IPS-NIHi11 (cell line): ENCODE results near the gene CREB3L1.
"Not testable (repeated sequence)": the region's sequence is repeated elsewhere in the genome, so short reads cannot be mapped to it uniquely, and the experiment has no call there.

Source experiments
- DNase-seq: peaks from one replicate; pipeline ENCODE4 v3.0.0; 2012; ENCODE audit warnings: mixed read lengths, low spot score

Gene CREB3L1

DNA sequence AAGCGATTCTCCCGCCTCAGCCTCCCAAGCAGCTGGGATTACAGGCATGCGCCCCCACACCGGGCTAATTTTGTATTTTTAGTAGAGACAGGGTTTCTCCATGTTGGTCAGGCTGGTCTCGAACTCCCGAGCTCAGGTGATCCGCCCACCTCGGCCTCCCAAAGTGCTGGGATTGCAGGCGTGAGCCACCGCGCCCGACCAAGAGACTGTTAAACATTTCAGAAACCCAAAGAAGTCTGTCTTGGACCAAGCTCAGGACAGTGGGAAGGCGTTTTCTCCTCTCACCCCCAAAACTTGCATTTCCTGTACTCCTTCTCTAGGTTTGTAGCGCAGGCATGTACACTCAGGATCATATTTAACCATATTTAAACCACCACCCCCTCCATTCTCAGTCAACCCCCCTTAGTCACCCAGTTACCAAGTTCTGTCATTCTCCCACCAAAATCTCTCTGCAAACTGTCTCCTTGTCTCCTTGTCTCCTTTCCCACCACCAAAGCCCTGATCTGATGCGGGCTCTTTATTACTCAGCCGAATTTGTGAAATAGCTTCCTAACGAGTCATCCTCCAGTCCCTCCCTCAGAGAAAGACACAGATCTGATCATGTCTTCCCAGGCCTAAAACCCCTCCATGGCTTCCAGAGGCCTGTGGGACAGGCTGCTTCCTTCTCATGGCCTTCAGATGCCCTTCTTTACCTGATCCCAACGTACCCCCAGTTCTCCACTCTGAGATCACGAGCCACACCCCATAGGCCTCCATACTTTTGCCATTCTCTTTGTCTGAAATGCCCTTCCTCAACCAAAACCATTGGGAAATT, 29.0 kb upstream of the CREB3L1 start:
- no peak for DNase-seq

DNA sequence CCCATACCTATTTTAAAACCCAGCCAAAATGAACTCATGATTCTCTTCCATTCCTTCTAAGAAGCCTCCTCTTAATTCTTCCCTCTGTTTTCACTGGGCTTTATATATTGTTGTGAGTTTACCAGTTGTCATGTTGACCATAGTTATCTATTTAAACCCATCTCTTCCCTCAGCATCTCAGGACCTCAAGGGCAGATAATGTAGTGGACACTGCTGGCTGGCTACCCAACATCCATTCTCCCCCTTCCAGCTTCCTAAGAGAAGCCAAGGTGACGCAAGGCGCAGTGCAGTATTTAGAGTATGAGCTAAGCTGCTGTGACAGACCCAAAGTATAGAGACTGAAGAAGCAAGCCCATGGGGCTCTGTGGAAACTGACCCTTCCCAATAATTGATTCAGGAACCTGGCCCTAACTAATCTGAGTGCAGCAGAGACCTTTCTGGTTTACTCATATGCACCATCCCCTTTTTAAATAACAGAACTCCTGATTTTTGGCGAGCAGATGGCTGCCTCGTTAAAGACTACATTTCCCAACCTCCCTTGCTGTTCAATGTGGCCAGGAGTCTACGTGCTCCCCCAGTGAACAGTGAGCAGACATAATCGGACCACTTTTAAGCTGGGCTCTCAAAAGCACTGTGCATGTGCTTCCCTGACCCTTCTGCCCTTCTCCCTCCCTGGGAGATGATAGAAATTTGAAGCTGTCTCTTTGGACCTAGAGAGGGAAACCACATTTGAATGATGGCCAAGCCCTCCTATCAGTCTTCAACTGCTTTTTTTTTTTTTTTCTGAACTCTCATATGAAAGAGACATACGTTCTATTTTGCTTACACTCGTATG, 28.1 kb upstream of the CREB3L1 start:
- DNase-seq, result no peak

DNA sequence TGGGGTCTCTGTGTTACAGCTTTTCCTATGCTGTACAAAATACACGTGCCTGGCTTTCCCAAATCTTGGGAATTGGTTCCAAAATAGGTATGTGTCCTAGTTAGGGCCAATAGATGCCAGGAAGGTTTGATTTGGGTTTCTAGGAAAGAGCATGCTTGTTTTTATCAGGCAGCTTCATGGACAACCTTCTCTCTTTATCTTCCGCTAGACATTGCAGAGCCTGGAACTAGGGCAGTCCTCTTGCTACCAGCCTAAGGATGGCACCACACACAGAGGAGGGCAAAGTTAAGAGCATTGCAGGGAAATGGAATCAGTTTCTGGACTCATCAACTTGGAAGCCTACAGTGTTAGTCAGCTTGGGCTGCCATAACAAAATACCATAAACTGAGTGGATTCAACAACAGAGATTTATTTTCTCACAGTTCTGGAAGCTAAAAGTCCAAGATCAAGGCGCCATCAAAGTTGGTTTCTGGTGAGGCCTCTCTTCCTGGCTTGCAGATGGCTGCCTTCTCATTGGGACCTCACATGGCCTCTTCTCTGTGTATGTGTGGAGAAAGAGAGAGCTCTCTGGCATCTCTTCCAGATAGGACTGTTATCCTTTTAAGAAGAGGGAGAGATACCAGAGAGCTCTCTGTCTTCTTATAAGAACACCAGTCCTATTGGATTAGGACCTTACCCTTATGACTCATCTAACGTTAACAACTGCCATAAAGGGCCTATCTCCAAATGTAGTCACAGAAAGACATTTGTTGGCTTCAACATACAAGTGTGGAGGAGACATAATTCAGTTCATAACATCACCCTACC, 27.3 kb upstream of the CREB3L1 start:
- DNase-seq, result no peak

DNA sequence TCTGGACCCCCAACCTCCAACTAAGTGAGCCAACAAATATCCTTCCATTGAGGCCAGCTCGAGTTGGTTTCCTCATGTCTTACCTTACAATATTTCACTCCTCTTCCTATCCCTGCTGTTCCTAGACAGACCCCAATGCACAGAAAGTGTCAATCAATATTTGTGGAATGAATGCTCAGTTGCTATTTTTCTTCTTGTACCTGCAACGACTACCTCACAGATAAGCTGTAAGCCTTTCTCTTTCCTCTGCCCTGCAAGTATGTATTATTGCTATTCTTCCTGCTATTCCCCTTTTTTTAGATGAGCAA, 26.8 kb upstream of the CREB3L1 start:
- no peak for DNase-seq

DNA sequence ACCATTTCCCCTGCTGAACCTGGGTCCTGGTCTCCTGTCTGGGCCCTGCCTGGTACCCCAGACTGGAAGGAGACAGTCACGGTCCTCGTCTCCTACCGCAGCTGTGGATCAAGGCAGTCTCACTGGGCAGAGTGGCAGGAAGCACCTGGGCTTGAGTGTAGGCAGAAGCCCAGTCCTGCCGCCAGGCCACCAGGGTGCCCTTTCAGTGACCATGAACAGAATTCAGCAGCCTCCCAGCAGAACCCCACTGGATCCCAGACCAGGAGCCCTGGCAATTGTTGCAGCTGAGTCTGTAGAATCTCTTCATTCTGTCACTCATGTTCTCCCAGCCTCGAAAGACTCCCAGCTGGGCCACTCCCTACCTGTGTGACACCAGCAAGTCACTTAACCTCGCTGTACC, 25.5 kb upstream of the CREB3L1 start:
- DNase-seq, result no peak

DNA sequence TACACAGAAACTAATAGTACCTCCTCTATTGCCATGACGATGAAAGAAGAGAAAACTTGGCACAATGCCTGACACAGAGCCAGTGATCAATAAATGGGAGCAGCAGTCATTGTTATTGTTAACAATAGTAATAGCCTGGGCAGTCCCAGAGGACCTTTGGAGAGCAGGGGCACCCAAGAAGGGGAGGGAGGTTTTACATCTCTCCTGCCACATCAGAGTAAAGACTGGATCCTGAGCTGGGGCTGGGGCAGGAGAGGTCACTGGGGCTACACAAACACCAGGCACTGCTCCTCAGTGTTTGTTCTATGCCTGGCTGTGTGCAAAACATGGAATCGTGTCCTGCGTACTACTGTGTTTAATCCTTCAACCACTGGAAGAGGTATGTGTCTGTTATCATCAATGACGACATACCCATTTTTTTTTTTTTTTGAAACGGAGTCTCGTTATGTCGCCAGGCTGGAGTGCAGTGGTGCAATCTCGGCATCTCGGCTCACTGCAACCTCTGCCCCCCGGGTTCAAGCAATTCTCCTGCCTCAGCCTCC, 25.0 kb upstream of the CREB3L1 start:
- no peak for DNase-seq

DNA sequence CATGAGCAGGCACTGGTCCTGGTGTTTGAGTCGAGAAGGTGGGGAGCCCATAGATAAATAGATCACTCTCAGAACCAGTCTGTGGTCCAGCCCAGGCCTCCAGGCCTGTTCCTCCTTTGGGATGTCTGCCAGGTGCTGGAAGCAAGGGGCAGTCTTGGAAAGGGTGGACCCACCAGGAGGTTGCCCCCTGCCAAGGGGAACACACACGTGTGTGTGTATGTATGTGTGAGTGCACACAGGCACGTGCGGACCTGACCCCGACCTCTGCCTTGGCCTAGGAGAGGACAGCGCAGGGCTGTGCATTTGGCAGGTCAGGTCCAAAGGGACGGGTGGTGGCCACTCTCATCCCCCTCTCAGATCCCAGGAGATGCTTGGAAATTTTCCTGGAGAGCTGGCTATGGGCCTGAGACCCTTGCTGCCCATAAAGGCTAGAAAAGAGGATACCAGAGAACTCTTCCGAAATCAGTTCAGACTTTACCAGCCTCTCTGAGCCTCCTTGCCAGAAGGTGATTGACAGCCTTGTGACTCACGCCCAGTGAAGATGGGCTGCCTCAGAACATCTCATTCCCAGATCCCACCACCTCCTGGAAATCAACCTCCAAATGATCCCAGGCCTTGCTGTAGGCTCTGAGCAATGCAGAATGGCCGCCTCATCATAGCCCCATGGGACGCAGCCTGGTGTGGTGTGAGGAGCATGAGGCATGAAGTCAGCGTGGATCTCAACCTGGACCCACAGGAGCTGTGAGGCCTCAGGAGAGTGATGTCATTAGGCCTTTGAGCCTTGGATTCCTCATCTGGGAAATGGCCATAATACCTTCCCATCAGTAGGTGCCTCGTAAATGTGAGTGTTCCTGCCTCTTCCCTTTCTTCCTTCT, 24.0 kb upstream of the CREB3L1 start:
- DNase-seq, result no peak

DNA sequence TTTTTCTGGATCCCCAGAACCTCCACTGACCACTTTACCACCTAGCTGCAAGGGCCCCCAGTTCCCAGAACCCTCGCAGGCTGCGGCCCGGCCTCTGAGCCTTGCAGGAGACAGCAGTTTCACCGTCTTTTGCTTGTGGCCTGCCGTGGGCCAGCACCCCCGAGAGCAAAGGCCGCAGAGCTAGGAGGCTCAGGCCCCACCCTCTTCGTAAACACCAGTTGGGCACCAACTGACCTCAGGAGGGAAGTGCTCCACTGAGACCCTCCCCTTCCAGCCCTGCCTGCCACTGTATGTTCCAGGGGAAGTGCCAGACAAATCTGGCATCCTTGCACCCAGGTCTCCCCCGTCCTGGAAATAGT, 23.4 kb upstream of the CREB3L1 start:
- no peak for DNase-seq

DNA sequence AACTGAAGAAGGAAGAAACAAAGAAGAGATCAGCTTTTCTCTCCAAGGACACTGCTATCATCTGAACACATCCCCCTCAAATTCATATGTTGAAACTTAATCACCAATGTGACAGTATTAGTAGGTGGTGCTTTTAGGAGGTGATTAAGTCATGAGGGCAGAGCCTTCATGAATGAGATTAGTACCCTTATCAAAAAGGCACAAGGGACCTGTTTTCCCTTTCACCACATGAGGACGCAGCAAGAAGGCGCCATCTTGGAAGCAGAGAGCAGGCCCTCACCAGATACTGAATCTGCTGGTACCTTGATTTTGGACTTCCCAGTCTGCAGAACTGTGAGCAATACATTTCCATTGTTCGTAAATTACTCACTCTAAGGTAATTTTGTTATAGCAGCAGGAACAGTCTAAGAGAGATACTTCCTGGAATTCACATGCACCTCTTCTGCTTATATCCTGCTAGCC, 20.9 kb upstream of the CREB3L1 start:
- DNase-seq, result no peak

DNA sequence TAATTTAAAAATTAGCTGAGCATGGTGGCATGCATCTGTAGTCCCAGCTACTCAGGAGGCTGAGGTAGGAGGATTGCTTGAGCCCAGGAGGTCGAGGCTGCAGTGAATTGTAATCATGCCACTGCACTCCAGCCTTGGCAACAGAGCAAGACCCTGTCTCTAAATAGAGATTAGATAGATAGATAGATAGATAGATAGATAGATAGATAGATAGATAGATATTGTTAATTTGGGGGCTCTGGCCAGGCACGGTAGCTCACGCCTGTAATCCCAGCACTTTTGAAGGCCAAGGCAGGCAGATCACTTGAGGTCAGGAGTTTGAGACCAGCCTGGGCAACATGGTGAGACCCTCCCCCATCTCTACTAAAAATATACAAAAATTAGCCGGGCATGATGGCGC, 18.1 kb upstream of the CREB3L1 start:
- DNase-seq, result not testable (repeated sequence)

DNA sequence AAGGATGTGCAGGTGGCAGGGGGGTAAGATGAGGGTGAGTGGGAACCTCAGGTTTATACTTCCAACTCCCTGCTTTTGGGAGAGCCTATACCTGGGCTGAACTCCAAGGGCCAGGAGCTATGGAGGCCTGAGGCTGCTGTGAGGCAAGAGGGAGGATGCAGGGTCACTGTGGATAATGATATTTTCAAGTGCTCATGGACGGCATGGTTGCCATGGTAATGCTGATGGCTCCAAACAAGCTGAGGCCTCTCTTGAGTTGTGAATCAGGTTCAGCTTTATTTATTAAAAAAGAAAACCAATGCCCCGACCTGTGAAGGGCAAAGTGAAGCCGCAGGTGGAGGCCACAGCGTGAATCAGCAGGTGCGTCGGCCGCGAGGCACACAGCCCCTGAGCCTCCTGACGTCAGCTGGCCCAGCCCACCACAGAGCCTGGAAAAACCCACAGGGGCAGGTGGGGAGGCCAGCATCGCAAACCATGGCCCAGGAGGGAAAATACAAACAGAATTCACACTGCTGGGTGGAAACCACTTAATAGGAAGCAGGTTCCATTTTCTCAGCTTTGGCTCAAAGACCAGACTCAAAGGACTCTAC, 17.4 kb upstream of the CREB3L1 start:
- no peak for DNase-seq

DNA sequence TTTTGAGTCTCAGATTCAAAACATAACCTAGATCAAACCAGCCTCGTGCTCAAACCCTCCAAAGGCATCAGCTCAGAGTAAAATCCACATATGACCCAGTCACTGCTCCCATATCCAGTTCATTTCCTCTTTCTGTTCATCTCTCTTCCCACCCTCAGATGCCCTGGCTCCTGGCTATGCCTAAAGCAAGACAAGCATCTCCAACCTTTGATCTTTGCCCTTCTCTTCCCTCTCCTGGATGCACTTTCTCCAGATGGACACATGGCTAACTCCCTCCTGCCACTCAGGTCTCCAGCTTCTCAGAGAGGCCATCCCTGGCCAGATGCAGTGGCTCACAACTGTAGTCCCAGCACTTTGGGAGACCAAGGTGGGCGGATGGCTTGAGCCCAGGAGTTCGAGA, 14.3 kb upstream of the CREB3L1 start:
- no peak for DNase-seq

DNA sequence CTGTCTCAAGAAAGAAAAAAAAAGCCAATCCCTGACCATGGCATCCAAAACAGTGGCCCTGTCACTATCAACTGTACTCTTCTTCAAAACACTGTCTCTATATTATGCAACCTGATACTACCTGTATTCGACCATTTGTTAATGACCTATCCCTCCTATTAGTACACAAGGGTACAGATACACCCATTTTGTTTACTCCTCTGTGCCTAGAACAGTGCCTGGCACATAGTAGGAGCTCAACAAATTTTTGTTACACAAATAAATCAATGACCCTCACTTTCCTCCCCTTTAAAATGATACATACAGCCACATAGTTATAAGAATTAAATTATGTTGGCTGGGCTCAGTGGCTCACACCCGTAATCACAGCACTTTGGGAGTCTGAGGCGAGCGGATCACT, 13.4 kb upstream of the CREB3L1 start:
- no peak for DNase-seq

DNA sequence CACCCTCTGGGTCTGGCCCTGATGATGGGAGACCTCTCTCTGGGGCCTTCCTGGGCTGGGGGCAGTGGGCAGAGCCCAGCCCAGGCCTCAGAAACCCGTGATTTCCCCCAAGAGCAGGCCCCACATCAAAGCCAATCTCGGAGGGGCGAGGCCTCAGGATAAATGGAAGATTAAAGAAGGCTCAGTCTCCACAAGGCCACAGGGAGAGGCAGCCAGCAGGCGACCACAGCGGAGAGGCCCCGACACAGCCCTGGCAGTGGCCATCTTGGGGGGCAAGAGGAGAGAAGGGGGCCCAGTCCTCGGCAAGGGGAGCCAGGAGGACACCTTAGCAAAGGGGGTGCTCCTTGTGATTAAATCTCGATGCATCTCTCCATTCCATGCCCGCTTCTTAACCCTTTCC, 12.5 kb upstream of the CREB3L1 start:
- no peak for DNase-seq

DNA sequence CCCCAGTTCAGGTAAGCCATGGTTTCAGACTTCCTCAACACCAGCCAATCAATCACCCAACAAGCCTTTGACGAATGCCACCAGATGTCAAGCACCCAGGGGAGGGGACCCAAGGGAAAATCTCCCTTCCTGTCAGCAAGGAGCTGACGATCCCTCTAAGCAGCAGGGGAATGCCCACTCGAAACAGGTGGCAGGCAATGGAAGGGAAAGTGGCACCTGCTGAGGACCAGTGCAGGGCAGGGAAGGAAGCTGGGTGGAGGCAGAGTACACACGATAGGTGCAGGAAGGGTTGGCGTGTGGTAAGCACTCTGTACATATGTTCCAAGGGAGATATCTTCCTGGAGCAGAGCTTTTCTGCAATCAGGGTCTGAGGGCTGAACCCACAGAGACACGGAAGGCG, 11.7 kb upstream of the CREB3L1 start:
- DNase-seq, result no peak

DNA sequence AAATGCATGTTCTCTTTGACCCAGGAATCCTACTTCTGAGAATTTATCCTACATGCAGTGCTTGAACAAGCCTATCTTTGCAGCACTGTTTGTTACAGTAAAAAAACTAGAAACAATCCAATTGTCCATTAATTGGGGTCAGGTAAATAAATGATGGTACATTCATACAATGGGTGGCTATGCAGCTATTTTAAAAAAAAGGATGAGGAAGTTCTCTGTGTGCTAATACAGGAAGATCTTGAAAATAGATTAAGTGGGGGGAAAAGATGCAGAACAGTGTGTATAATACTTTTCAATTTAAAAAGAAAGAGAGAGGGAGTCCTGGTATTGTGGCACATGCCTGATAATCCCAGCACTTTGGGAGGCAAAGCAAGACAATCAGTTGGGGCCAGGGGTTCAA, 9.5 kb upstream of the CREB3L1 start:
- DNase-seq, result no peak

DNA sequence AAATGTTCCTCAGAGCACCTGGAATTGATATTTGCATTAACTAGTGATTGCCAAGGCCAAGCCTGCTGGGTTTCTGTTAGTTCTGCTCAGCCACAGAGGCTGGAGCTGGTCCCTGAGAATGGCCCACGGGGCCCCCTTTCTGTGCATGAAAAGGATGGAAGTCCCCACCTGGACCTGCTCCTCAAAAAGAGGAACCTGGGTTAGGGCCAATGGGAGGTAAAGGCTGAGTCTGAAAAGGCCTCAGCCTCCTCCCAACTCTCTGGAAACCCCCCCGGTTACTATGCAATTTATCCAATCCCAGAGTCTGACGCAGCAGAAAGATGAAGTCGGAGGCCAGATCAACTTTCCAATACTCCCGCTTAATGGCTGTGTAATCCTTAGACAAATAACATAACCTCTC, 6.8 kb upstream of the CREB3L1 start:
- no peak for DNase-seq

DNA sequence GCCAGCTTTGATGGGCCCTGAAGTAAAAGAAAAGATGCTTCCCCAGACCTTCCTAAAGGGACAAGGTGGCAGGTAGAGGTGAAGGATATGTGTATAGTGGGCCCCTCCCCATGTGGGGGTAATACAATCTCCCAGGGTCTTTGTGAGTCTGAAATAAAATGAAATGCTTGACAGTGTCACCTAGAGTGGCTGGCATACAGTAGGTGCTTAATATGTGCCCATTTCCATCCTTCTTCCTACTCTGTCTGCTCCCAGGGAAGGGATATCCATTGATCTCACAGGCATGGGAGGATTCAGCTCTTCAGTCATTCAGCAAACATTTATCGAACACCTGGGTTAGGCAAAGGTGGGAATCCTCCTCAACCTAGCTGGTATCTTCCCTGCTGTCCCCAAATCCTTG, 6.1 kb upstream of the CREB3L1 start:
- DNase-seq, result no peak

DNA sequence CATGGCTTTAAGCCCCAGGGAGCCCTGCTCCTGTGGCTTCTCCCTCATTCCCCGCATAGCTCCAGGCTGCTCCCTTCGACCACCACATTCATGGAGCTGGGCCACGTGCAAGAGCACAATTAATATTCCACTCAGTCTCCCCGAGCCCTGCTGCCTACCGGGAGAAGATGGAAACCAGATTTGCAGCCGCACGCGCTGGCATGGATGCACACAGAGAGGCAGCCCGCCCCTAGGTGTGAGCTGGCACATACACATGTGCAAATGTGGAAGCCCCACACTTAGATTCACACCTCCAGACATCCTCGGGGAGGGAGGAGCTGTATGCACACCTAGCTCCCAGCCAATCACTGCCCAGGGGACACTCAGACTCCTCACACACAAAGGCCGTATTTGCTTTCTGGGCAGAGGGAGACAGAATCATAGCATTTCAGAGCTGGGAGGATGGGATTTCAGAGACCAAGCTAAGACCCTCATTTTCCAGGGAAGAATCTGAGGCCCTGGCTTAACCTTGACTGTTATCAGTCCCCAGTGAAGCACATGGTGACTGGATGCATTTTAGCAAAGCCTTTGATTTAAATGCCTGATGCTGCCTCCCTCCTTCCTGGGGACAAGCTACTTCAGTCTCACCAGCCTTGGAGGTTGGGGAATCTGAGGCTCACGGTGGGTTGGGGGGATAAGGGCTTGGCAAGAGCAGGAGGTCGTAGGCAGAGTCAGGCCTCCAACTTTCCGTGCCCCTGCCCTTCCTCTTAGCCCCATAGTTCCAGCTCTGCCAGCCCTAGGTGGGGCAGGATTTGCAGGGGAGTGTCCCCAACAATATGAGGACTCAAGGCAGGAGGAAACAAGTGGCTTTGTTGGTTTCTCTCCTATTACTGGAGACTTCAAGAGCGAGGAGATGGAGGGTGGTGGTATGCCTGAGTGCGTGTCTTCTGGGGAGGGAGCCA, 5.3 kb upstream of the CREB3L1 start:
- no peak for DNase-seq

DNA sequence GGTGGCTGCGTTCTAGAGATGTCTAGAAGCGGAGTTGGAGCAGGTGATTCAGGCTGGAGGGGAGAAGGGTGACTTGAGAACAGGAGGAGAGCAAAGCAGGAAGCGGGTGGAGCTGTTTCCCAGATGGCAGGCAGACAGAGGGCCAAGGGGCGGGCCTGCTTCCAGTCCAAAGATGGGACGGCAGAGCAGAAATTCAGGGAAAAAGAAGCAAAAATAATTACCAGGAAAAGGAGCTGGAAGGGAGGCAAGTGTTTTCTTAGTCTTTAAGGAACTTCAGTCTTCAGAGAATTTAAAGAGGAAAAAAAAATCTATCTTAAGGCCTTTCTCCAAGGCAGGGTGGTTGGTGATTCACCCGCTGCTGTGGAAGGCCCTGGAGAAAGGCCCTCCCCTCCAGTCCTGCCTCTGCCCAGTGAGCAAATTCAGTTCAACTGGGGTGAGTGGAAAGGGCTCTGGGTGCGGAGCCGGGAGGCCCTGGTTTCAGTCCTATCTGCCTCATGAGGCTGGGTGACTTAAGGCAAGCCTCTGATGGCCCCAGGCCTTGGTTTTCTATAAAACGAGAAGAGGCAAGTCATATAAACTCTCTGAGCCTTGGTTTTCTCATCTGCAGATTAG, 4.5 kb upstream of the CREB3L1 start:
- no peak for DNase-seq
